Ovary (tissue), 3 donors: Measurements from ENCODE around the gene DOCK4.

Experiments used
- EP300 ChIP-seq: sonication (generic); formaldehyde crosslinking; IDR thresholded peaks from one replicate; pipeline ENCODE4 v1.6.1; 2017; ENCODE audit warnings: antibody characterized with exemption
- POLR2A ChIP-seq: fragments of 450-650 bp; IDR thresholded peaks from one replicate; pipeline ENCODE4 v1.6.1; 2017; ENCODE audit warnings: antibody characterized with exemption, mild to moderate bottlenecking, moderate library complexity
- TF ChIP-seq, protein P1 (sequence below), 3 donors: fragments of 450-650 bp in 2 of 3; fragments of 200-600 bp in 1 of 3; IDR thresholded peaks; one replicate each; pipeline versions ENCODE4 v1.5.1 to v1.8.0; 2016 to 2022; ENCODE audit warnings: antibody characterized with exemption in 3 of 3, mild to moderate bottlenecking in 1 of 3
- donor health status: DM: no; HTN: no; CAD: no.

DNA sequence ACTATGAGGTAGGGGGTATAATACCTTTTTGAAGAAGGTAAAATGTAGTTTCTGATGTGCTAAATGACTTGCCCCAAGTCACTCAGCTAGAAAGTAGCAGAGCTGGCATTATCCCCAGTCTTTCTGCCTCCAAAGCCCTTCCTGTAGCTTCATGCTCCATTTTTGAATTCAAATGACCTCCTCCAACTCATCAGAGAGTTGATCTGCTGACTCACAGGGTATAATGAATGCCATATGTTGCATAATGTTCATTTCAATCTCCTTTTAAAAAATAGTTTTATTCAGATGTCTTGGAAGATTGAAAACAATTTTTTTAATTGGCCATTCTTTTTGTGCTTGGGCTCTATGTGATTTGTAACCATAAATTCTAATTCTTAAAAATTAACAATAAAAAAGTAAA lies 371.1 kb downstream of the DOCK4 start:
- TF ChIP-seq, protein P1, sequence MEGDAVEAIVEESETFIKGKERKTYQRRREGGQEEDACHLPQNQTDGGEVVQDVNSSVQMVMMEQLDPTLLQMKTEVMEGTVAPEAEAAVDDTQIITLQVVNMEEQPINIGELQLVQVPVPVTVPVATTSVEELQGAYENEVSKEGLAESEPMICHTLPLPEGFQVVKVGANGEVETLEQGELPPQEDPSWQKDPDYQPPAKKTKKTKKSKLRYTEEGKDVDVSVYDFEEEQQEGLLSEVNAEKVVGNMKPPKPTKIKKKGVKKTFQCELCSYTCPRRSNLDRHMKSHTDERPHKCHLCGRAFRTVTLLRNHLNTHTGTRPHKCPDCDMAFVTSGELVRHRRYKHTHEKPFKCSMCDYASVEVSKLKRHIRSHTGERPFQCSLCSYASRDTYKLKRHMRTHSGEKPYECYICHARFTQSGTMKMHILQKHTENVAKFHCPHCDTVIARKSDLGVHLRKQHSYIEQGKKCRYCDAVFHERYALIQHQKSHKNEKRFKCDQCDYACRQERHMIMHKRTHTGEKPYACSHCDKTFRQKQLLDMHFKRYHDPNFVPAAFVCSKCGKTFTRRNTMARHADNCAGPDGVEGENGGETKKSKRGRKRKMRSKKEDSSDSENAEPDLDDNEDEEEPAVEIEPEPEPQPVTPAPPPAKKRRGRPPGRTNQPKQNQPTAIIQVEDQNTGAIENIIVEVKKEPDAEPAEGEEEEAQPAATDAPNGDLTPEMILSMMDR (IDR thresholded peaks at IDR 0.05): no peak
- TF ChIP-seq POLR2A (no peak), EP300 (no peak)
